ENCODE data around the gene CHST9.

DNA sequence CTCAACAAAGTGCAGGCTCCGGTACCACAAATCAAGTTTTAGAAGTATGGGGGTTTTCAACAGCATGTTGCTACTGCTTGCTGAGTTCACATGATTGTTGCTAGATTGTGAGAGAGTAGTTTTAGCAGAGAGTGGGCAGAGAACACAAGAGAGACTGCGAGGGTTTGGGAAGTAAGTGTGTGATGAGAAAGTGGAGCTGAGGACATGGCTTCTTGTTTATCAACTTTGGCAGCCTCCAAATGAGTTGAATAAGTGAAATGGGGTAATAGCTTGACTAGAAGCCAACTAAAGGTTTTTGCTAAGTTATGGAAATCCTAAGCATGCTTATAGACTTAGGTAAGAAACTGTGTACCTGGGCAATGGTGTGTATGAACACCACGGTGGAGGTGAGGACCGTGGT lies 135.1 kb downstream of the CHST9 start:
- no peak for TF ChIP-seq POLR2A (IDR thresholded peaks at IDR 0.05)
- TF ChIP-seq, protein P1, sequence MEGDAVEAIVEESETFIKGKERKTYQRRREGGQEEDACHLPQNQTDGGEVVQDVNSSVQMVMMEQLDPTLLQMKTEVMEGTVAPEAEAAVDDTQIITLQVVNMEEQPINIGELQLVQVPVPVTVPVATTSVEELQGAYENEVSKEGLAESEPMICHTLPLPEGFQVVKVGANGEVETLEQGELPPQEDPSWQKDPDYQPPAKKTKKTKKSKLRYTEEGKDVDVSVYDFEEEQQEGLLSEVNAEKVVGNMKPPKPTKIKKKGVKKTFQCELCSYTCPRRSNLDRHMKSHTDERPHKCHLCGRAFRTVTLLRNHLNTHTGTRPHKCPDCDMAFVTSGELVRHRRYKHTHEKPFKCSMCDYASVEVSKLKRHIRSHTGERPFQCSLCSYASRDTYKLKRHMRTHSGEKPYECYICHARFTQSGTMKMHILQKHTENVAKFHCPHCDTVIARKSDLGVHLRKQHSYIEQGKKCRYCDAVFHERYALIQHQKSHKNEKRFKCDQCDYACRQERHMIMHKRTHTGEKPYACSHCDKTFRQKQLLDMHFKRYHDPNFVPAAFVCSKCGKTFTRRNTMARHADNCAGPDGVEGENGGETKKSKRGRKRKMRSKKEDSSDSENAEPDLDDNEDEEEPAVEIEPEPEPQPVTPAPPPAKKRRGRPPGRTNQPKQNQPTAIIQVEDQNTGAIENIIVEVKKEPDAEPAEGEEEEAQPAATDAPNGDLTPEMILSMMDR (IDR thresholded peaks at IDR 0.05): no peak
